WTC11 (cell line): ENCODE data around the gene PSMD8. TPM values are rescaled to one million over a fixed set of nuclear protein-coding genes. Genes with fewer than 3 reads are reported as not detected.

Experiments
- ATF6 ChIP-seq: sonication (generic); formaldehyde crosslinking; IDR thresholded peaks from 2 replicates; pipeline ENCODE4 v1.8.1; 2023; ENCODE audit warnings: mild to moderate bottlenecking, missing genetic modification reagents
- ESRRA ChIP-seq: sonication (generic); formaldehyde crosslinking; IDR thresholded peaks from 2 replicates; pipeline ENCODE4 v1.8.1; 2022; ENCODE audit warnings: mild to moderate bottlenecking, missing genetic modification reagents, borderline replicate concordance
- FOXK1 ChIP-seq: sonication (generic); formaldehyde crosslinking; IDR thresholded peaks from 2 replicates; pipeline ENCODE4 v1.8.0; 2022; ENCODE audit warnings: mild to moderate bottlenecking, moderate library complexity, missing genetic modification reagents
- GABPB1 ChIP-seq: sonication (generic); formaldehyde crosslinking; IDR thresholded peaks from 2 replicates; pipeline ENCODE4 v1.8.1; 2023; ENCODE audit warnings: mild to moderate bottlenecking, missing genetic modification reagents
- GTF2I ChIP-seq: fragments of 250-450 bp; sonication (Bioruptor Pico); conservative IDR thresholded peaks from 2 replicates; pipeline ENCODE4 v1.4.0; 2021; ENCODE audit warnings: mild to moderate bottlenecking
- KAT7 ChIP-seq: sonication (generic); formaldehyde crosslinking; IDR thresholded peaks from 2 replicates; pipeline ENCODE4 v1.8.1; 2023; ENCODE audit warnings: missing genetic modification reagents, mild to moderate bottlenecking, borderline replicate concordance
- MLX ChIP-seq: sonication (generic); formaldehyde crosslinking; IDR thresholded peaks from 2 replicates; pipeline ENCODE4 v1.8.1; 2023; ENCODE audit warnings: mild to moderate bottlenecking, missing genetic modification reagents, moderate library complexity
- NR2C2 ChIP-seq: sonication (generic); formaldehyde crosslinking; IDR thresholded peaks from 2 replicates; pipeline ENCODE4 v1.8.0; 2022; ENCODE audit warnings: mild to moderate bottlenecking, missing genetic modification reagents
- RELA ChIP-seq: sonication (generic); formaldehyde crosslinking; IDR thresholded peaks from 2 replicates; pipeline ENCODE4 v1.8.1; 2022; ENCODE audit warnings: missing genetic modification reagents, mild to moderate bottlenecking, borderline replicate concordance
- SP1 ChIP-seq: sonication (generic); formaldehyde crosslinking; conservative IDR thresholded peaks from 2 replicates; pipeline ENCODE4 v1.8.1; 2022; ENCODE audit warnings: missing genetic modification reagents
- TCF7 ChIP-seq: sonication (generic); formaldehyde crosslinking; IDR thresholded peaks from 2 replicates; pipeline ENCODE4 v1.8.0; 2022; ENCODE audit warnings: mild to moderate bottlenecking, low read depth, missing genetic modification reagents, moderate library complexity
- ZNF138 ChIP-seq: sonication (generic); formaldehyde crosslinking; conservative IDR thresholded peaks from 2 replicates; pipeline ENCODE4 v1.8.1; 2022; ENCODE audit warnings: mild to moderate bottlenecking, moderate library complexity, missing genetic modification reagents
- ZNF281 ChIP-seq: sonication (generic); formaldehyde crosslinking; IDR thresholded peaks from 2 replicates; pipeline ENCODE4 v1.8.0; 2023; ENCODE audit warnings: mild to moderate bottlenecking, missing genetic modification reagents
- ZNF512 ChIP-seq: sonication (generic); formaldehyde crosslinking; IDR thresholded peaks from 2 replicates; pipeline ENCODE4 v1.8.1; 2022; ENCODE audit warnings: missing genetic modification reagents, borderline replicate concordance
- total RNA-seq: library from RNA; stranded (reverse); gene quantifications from 3 replicates; pipeline ENCODE4 v1.2.3, GENCODE V29; 2021
- TF ChIP-seq, protein P1 (sequence below): fragments of 200-600 bp; IDR thresholded peaks from 2 replicates; pipeline ENCODE4 v1.8.0; 2022; ENCODE audit warnings: antibody characterized with exemption
- TF ChIP-seq, protein P2 (sequence below): fragments of 250-450 bp; sonication (Bioruptor Pico); IDR thresholded peaks from 2 replicates; pipeline ENCODE4 v2.1.2; 2022; ENCODE audit warnings: mild to moderate bottlenecking, moderate library complexity
- TF ChIP-seq, protein P3 (sequence below): sonication (generic); formaldehyde crosslinking; IDR thresholded peaks from 2 replicates; pipeline ENCODE4 v1.8.0; 2022; ENCODE audit warnings: mild to moderate bottlenecking, missing genetic modification reagents
- TF ChIP-seq, protein P4 (sequence below): sonication (generic); formaldehyde crosslinking; IDR thresholded peaks from 2 replicates; pipeline ENCODE4 v1.8.1; 2023; ENCODE audit warnings: mild to moderate bottlenecking, moderate library complexity, missing genetic modification reagents
- TF ChIP-seq, protein P5 (sequence below): sonication (generic); formaldehyde crosslinking; IDR thresholded peaks from 2 replicates; pipeline ENCODE4 v1.8.0; 2022; ENCODE audit warnings: mild to moderate bottlenecking, missing genetic modification reagents
- TF ChIP-seq, protein P6 (sequence below): sonication (generic); formaldehyde crosslinking; IDR thresholded peaks from 2 replicates; pipeline ENCODE4 v1.8.1; 2022; ENCODE audit warnings: mild to moderate bottlenecking, moderate library complexity, missing genetic modification reagents

PSMD8 gene
- total RNA-seq, 1 experiment from 2014 or later, result 167 TPM

- TF ChIP-seq ZNF281 (peak; percentile 54; the same call in 1 of the 2 replicates), MLX (no peak), NR2C2 (CRISPR knock-in tag) (no peak), SP1 (CRISPR knock-in tag) (peak; percentile 99), ATF6 (no peak), GABPB1 (no peak), FOXK1 (CRISPR knock-in tag) (peak; percentile 58; the same call in 1 of the 2 replicates), RELA (CRISPR knock-in tag) (peak; percentile 16; the same call in 1 of the 2 replicates), KAT7 (CRISPR knock-in tag) (0 out of 2 replicates have a peak, but pooled peaks have one; percentile 43), GTF2I (CRISPR knock-in tag) (no peak), ZNF512 (CRISPR knock-in tag) (no peak), TCF7 (peak; percentile 65; the same call in 1 of the 2 replicates), ZNF138 (CRISPR knock-in tag) (no peak), ESRRA (peak; percentile 24; the same call in 1 of the 2 replicates)
- TF ChIP-seq, protein P1, sequence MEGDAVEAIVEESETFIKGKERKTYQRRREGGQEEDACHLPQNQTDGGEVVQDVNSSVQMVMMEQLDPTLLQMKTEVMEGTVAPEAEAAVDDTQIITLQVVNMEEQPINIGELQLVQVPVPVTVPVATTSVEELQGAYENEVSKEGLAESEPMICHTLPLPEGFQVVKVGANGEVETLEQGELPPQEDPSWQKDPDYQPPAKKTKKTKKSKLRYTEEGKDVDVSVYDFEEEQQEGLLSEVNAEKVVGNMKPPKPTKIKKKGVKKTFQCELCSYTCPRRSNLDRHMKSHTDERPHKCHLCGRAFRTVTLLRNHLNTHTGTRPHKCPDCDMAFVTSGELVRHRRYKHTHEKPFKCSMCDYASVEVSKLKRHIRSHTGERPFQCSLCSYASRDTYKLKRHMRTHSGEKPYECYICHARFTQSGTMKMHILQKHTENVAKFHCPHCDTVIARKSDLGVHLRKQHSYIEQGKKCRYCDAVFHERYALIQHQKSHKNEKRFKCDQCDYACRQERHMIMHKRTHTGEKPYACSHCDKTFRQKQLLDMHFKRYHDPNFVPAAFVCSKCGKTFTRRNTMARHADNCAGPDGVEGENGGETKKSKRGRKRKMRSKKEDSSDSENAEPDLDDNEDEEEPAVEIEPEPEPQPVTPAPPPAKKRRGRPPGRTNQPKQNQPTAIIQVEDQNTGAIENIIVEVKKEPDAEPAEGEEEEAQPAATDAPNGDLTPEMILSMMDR, result peak; percentile 98
- TF ChIP-seq, protein P2, sequence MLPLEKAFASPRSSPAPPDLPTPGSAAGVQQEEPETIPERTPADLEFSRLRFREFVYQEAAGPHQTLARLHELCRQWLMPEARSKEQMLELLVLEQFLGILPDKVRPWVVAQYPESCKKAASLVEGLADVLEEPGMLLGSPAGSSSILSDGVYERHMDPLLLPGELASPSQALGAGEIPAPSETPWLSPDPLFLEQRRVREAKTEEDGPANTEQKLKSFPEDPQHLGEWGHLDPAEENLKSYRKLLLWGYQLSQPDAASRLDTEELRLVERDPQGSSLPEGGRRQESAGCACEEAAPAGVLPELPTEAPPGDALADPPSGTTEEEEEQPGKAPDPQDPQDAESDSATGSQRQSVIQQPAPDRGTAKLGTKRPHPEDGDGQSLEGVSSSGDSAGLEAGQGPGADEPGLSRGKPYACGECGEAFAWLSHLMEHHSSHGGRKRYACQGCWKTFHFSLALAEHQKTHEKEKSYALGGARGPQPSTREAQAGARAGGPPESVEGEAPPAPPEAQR (CRISPR knock-in tag), result no peak
- TF ChIP-seq, protein P3, sequence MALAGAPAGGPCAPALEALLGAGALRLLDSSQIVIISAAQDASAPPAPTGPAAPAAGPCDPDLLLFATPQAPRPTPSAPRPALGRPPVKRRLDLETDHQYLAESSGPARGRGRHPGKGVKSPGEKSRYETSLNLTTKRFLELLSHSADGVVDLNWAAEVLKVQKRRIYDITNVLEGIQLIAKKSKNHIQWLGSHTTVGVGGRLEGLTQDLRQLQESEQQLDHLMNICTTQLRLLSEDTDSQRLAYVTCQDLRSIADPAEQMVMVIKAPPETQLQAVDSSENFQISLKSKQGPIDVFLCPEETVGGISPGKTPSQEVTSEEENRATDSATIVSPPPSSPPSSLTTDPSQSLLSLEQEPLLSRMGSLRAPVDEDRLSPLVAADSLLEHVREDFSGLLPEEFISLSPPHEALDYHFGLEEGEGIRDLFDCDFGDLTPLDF (CRISPR knock-in tag), result peak; percentile 41; the same call in 1 of the 2 replicates
- TF ChIP-seq, protein P4, sequence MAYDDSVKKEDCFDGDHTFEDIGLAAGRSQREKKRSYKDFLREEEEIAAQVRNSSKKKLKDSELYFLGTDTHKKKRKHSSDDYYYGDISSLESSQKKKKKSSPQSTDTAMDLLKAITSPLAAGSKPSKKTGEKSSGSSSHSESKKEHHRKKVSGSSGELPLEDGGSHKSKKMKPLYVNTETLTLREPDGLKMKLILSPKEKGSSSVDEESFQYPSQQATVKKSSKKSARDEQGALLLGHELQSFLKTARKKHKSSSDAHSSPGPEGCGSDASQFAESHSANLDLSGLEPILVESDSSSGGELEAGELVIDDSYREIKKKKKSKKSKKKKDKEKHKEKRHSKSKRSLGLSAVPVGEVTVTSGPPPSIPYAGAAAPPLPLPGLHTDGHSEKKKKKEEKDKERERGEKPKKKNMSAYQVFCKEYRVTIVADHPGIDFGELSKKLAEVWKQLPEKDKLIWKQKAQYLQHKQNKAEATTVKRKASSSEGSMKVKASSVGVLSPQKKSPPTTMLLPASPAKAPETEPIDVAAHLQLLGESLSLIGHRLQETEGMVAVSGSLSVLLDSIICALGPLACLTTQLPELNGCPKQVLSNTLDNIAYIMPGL, result peak; percentile 99
- TF ChIP-seq, protein P5, sequence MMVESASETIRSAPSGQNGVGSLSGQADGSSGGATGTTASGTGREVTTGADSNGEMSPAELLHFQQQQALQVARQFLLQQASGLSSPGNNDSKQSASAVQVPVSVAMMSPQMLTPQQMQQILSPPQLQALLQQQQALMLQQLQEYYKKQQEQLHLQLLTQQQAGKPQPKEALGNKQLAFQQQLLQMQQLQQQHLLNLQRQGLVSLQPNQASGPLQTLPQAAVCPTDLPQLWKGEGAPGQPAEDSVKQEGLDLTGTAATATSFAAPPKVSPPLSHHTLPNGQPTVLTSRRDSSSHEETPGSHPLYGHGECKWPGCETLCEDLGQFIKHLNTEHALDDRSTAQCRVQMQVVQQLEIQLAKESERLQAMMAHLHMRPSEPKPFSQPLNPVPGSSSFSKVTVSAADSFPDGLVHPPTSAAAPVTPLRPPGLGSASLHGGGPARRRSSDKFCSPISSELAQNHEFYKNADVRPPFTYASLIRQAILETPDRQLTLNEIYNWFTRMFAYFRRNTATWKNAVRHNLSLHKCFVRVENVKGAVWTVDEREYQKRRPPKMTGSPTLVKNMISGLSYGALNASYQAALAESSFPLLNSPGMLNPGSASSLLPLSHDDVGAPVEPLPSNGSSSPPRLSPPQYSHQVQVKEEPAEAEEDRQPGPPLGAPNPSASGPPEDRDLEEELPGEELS (CRISPR knock-in tag), result peak; percentile 42; the same call in 1 of the 2 replicates
- TF ChIP-seq, protein P6, sequence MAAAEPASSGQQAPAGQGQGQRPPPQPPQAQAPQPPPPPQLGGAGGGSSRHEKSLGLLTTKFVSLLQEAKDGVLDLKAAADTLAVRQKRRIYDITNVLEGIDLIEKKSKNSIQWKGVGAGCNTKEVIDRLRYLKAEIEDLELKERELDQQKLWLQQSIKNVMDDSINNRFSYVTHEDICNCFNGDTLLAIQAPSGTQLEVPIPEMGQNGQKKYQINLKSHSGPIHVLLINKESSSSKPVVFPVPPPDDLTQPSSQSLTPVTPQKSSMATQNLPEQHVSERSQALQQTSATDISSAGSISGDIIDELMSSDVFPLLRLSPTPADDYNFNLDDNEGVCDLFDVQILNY, result peak; percentile 69; the same call in 1 of the 2 replicates
These were observed 28.8 kb downstream of the PSMD8 start, which contains the start of gene FAM98C (continued) for GRCh38 chr19:38402967-38403674.
